GM12878 (cell line): ENCODE data around the gene ASB2. TPM values are rescaled to one million over a fixed set of nuclear protein-coding genes. Genes with fewer than 3 reads are reported as not detected.

Experiments used
- CBFB ChIP-seq: IDR thresholded peaks from 2 replicates; pipeline ENCODE4 v1.6.1; 2016; ENCODE audit warnings: antibody characterized with exemption, low read depth
- CBX5 ChIP-seq: sonication (generic); IDR thresholded peaks from 2 replicates; pipeline ENCODE4 v1.6.1; 2016; ENCODE audit warnings: low read depth, moderate library complexity, mild to moderate bottlenecking, inconsistent platforms
- CREM ChIP-seq: IDR thresholded peaks from 2 replicates; pipeline ENCODE4 v1.6.1; 2014; ENCODE audit warnings: antibody characterized with exemption, low read depth
- HDGF ChIP-seq: fragments of 450-650 bp; IDR thresholded peaks from 2 replicates; pipeline ENCODE4 v1.6.1; 2016; ENCODE audit warnings: antibody characterized with exemption
- IRF5 ChIP-seq: fragments of 450-650 bp; IDR thresholded peaks from 2 replicates; pipeline ENCODE4 v1.6.1; 2017; ENCODE audit warnings: borderline replicate concordance
- MXI1 ChIP-seq: fragments of 150-350 bp; IDR thresholded peaks from 2 replicates; pipeline ENCODE4 v1.6.1; 2011; ENCODE audit warnings: low read depth, mild to moderate bottlenecking, inconsistent platforms, low read length, improper control_type of control experiment
- NKRF ChIP-seq: fragments of 450-650 bp; conservative IDR thresholded peaks from 2 replicates; pipeline ENCODE4 v1.6.1; 2017; ENCODE audit warnings: mild to moderate bottlenecking, moderate library complexity
- RAD21 ChIP-seq: IDR thresholded peaks from 2 replicates; pipeline ENCODE4 v1.6.1; 2011; ENCODE audit warnings: mild to moderate bottlenecking, low read depth, low read length, moderate library complexity; ENCODE audit not compliant: insufficient read depth
- STAT3 ChIP-seq: IDR thresholded peaks from 2 replicates; pipeline ENCODE4 v1.6.1; 2011; ENCODE audit warnings: low read depth, low read length, improper control_type of control experiment
- ZZZ3 ChIP-seq: IDR thresholded peaks from 2 replicates; pipeline ENCODE4 v1.6.1; 2011; ENCODE audit warnings: low read depth; ENCODE audit not compliant: control insufficient read depth, insufficient read length
- polyA plus RNA-seq, 11 experiments: library from polyadenylated mRNA; depleted of rRNA in 4 of 11; unstranded in 6 of 11; stranded (reverse) in 5 of 11; fragments of >200 nt; fragmentation: Nextera tagmentation in 4 of 11; fragmentation: Illumina TruSeq in 1 of 11; extraction: Ambion mirVana in 4 of 11; extraction: Trizol in 1 of 11; gene quantifications; 1 replicate in 1 of 11; 2 replicates in 10 of 11; pipeline versions ENCODE4 v1.2.1 to v1.2.3, GENCODE V29; 2011 to 2016; ENCODE audit warnings: inconsistent platforms in 2 of 11, missing spikeins in 2 of 11, low read depth in 1 of 11
- total RNA-seq, 4 experiments: library from RNA; depleted of rRNA in 3 of 4; stranded (reverse); fragments of >200 nt in 3 of 4; fragmentation: Illumina TruSeq in 1 of 4; extraction: Trizol in 1 of 4; gene quantifications; 2 replicates each; pipeline versions ENCODE4 v1.2.1 to v1.2.3, GENCODE V29; 2013 to 2021

ASB2 gene
- total and polyA plus RNA-seq, 10 of the 15 experiments (the other 5 are each of a cell fraction or from before 2014, with no cell fraction given) = 3.0 to 54.8 (median 33.5) TPM

GRCh38 chr14:93911975-93912615, 64.3 kb downstream of the ASB2 start (continued):
- TF ChIP-seq IRF5 = no peak
- TF ChIP-seq CBX5 = no peak
- TF ChIP-seq MXI1 = no peak
- no peak for TF ChIP-seq NKRF
- TF ChIP-seq CBFB = no peak
- no peak for TF ChIP-seq ZZZ3
- TF ChIP-seq HDGF = no peak
- no peak for TF ChIP-seq CREM
- no peak for TF ChIP-seq RAD21
- TF ChIP-seq STAT3 = no peak
